Endothelial cell (in vitro differentiated cells): Measurements from ENCODE around the gene OR2AT4. TPM values are rescaled to one million over a fixed set of nuclear protein-coding genes. Genes with fewer than 3 reads are reported as not detected.
"Not testable (repeated sequence)": the region's sequence is repeated elsewhere in the genome, so short reads cannot be mapped to it uniquely, and the experiment has no call there.

Experiments used
- DNase-seq: peaks from one replicate; pipeline ENCODE4 v3.0.0; 2021; ENCODE audit warnings: low spot score
- H3K27ac Mint-ChIP-seq: one replicate; pipeline ENCODE4 v1.8.0; 2021; ENCODE audit warnings: mixed read lengths, inconsistent platforms; ENCODE audit not compliant: unreplicated experiment
- H3K27me3 Mint-ChIP-seq: one replicate; pipeline ENCODE4 v1.8.0; 2021; ENCODE audit warnings: mild to moderate bottlenecking, moderate library complexity, mixed read lengths, inconsistent platforms; ENCODE audit not compliant: unreplicated experiment
- H3K36me3 Mint-ChIP-seq: one replicate; pipeline ENCODE4 v1.8.0; 2021; ENCODE audit warnings: mild to moderate bottlenecking, low read depth, mixed read lengths, inconsistent platforms; ENCODE audit not compliant: unreplicated experiment
- H3K4me1 Mint-ChIP-seq: one replicate; pipeline ENCODE4 v1.8.0; 2021; ENCODE audit warnings: mild to moderate bottlenecking, mixed read lengths, inconsistent platforms; ENCODE audit not compliant: unreplicated experiment
- H3K4me3 Mint-ChIP-seq: one replicate; pipeline ENCODE4 v1.8.0; 2021; ENCODE audit warnings: mild to moderate bottlenecking, mixed read lengths, inconsistent platforms; ENCODE audit not compliant: unreplicated experiment
- H3K9me3 Mint-ChIP-seq: one replicate; pipeline ENCODE4 v1.8.0; 2021; ENCODE audit warnings: mixed read lengths, inconsistent platforms; ENCODE audit not compliant: unreplicated experiment
- total RNA-seq: library from RNA; stranded (reverse); fragmentation: NEBNext Ultra II Directional; extraction: Animal tissue kit (Norgen Biotek cat#: 25700); gene quantifications from one replicate; pipeline ENCODE4 v1.2.1, GENCODE V29; 2021; ENCODE audit not compliant: unreplicated experiment
- TF ChIP-seq, protein P1 (sequence below): fragments of 200-600 bp; sonication (generic); IDR thresholded peaks from one replicate; pipeline ENCODE4 v1.5.0; 2021; ENCODE audit warnings: antibody characterized with exemption; ENCODE audit not compliant: unreplicated experiment

Gene OR2AT4
- total RNA-seq, 1 donor from 2014 or later: 0.08 TPM

DNA sequence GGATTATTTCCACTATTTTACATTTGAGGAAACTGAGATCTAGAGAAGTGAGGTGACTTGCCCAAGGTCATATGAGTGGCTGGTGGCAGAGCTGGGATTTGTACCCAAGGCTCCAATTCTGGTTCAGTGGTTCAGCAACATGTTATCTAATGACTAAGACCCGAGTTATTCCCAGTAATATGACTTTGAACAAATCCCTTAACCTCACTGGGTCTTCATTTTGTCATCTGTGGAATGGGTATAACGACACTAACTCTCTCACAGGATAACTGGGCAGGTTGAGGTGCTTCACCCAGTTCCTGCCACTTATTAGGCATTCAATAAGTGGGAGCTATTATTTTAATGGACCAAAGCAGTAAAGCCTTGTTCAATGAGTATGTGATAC lies 489 bp upstream of the OR2AT4 start:
- H3K27ac Mint-ChIP-seq: no peak overlapping the region
- H3K4me3 Mint-ChIP-seq: no peak overlapping the region
- no peaks in the 10 kb centered on the region for H3K9me3 Mint-ChIP-seq
- no peak for DNase-seq
- peaks cover 5% of the 10 kb centered on the region for H3K36me3 Mint-ChIP-seq
- peaks cover 3% of the 10 kb centered on the region for H3K4me1 Mint-ChIP-seq
- TF ChIP-seq, protein P1, sequence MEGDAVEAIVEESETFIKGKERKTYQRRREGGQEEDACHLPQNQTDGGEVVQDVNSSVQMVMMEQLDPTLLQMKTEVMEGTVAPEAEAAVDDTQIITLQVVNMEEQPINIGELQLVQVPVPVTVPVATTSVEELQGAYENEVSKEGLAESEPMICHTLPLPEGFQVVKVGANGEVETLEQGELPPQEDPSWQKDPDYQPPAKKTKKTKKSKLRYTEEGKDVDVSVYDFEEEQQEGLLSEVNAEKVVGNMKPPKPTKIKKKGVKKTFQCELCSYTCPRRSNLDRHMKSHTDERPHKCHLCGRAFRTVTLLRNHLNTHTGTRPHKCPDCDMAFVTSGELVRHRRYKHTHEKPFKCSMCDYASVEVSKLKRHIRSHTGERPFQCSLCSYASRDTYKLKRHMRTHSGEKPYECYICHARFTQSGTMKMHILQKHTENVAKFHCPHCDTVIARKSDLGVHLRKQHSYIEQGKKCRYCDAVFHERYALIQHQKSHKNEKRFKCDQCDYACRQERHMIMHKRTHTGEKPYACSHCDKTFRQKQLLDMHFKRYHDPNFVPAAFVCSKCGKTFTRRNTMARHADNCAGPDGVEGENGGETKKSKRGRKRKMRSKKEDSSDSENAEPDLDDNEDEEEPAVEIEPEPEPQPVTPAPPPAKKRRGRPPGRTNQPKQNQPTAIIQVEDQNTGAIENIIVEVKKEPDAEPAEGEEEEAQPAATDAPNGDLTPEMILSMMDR: no peak
- H3K27me3 Mint-ChIP-seq: peaks cover 2% of the 10 kb centered on the region

DNA sequence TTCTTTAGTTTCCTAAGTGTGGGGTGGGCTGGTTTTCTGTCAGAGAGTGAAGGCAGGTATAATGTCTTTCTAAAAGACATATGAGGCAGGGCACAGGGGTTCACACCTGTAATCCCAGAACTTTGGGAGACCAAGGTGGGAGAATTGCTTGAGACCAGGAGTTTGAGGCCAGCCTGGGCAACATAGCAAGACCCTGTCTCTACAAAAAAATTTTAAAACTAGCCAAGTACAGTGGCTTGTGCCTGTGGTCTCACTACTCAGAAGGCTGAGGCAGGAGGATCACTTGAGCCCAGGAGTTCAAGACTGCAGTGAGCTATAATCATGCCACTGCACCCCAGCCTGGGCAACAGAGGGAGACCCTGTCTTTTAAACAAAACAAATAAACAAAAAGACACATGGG lies 2.3 kb downstream of the OR2AT4 start:
- DNase-seq, H3K9me3 Mint-ChIP-seq, H3K36me3 Mint-ChIP-seq, H3K4me3 Mint-ChIP-seq, H3K4me1 Mint-ChIP-seq, H3K27me3 Mint-ChIP-seq, H3K27ac Mint-ChIP-seq: not testable (repeated sequence)

DNA sequence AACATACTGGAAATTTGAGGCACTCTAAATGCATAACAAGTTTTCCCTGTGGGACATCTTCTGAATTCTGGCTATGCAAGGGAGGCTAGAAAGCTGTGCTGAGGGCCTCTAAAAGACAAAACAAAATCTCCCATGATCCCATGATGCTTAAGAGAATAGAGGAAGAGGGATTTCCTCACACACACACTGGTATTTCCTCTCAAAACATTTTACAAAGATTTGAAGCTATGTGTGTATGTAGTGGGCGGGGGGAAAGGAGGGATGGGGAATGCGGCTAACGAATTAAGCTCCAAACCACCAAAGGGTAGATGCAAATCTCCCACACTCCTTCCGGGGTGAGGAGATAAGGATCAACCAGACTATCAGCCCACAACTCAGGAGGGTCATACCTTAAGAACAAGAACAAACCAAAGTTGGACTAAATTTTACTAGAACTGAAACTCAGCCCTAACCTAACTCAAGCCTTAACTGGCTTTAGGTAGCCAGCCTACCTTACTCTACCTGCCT lies 6.0 kb downstream of the OR2AT4 start:
- Mint-ChIP-seq H3K4me3 (no peak overlapping the region), H3K27ac (no peak overlapping the region), H3K27me3 (no peaks in the 10 kb centered on the region), H3K4me1 (peaks cover 4% of the 10 kb centered on the region), H3K36me3 (peaks cover 5% of the 10 kb centered on the region), H3K9me3 (no peaks in the 10 kb centered on the region)
- TF ChIP-seq, protein P1: no peak
- DNase-seq: no peak

DNA sequence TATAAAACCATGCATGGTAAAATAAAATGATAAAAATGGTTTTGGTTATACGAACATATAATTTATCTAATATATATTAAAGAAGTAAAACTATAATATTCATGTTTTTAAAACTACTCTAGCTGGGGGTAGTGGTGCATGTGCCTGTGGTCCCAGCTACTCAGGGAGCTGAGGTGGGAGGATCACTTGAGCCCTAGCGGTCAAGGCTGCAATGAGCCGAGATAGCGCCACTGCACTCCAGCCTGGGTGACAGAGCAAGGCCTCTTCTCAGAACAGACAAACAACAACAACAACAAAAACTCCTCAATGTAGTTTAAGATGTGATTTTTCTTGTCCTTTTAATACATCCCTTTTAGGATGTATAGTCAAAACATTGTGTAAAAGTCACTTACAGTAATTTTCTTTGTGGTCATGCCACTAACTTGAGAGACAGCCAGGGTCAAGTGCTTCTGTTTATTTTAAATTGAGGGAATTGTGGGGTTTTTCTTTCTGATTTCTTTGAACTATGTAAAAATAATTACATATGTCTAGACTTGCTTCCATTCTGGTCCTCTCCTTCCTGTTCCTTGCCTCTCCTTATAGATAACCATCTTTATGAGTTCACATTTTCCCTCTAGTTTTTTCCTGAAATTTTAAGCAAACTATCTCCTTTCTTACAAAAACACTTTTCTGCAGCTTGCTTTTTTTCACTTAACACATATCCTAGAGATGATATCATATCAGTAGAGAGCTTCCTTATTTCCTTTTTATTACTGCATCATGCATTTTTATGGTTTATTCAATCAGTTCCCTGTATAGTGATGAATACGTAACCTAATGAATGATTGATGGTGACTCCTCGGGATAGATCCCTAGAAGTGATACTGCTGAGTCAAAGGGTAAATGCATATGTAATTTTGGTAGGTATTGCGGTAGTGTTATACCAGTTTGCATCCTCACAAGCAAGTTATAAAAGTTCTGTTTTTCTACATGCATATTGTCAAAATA lies 9.1 kb downstream of the OR2AT4 start:
- Mint-ChIP-seq H3K9me3 (no peaks in the 10 kb centered on the region), H3K27me3 (no peaks in the 10 kb centered on the region), H3K36me3 (peaks cover 5% of the 10 kb centered on the region), H3K27ac (no peak overlapping the region), H3K4me1 (peaks cover 4% of the 10 kb centered on the region), H3K4me3 (no peak overlapping the region)
- TF ChIP-seq, protein P1: no peak
- DNase-seq: no peak

DNA sequence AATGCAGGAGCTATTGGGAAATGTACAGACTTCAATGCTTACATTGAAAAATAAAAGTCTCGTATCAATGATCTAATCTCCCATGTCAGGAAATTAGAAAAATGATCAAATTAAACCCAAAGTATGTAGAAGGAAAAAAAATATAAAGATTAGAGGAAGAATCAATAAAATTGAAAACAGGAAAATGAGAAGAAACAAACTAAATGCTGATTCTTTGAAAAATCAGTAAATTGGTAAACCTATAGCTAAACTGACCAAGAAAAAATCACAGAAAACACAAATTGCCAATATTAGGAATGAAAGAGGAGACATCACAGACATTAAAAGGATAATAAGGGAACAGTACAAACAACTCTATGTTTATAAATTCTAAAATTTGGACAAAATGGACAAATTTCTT lies 11.8 kb downstream of the OR2AT4 start:
- H3K4me3 Mint-ChIP-seq: no peak overlapping the region
- peaks cover 5% of the 10 kb centered on the region for H3K36me3 Mint-ChIP-seq
- no peaks in the 10 kb centered on the region for H3K4me1 Mint-ChIP-seq
- no peak for DNase-seq
- H3K27me3 Mint-ChIP-seq: no peaks in the 10 kb centered on the region
- TF ChIP-seq, protein P1: no peak
- no peaks in the 10 kb centered on the region for H3K9me3 Mint-ChIP-seq
- no peak overlapping the region for H3K27ac Mint-ChIP-seq
